SK-N-SH treated with all-trans-retinoic acid at 6 μM for 48 hours (cell line): ENCODE data around the gene COPS8.

Experiments
- ARNTL ChIP-seq: fragments of 450-650 bp; formaldehyde crosslinking; IDR thresholded peaks from 2 replicates; pipeline ENCODE4 v1.5.0; 2020; ENCODE audit warnings: low read depth, mild to moderate bottlenecking, moderate library complexity, borderline replicate concordance
- ESRRG ChIP-seq: fragments of 250-450 bp; sonication (Bioruptor Pico); IDR thresholded peaks from 2 replicates; pipeline ENCODE4 v1.6.1; 2021; ENCODE audit warnings: mild to moderate bottlenecking
- PPARA ChIP-seq: fragments of 250-450 bp; sonication (Bioruptor Pico); IDR thresholded peaks from 2 replicates; pipeline ENCODE4 v1.5.0; 2020; ENCODE audit warnings: mild to moderate bottlenecking, borderline replicate concordance
- RARB ChIP-seq: fragments of 250-450 bp; sonication (Bioruptor Pico); IDR thresholded peaks from 2 replicates; pipeline ENCODE4 v1.8.0; 2021; ENCODE audit warnings: mild to moderate bottlenecking, moderate library complexity
- SNAI2 ChIP-seq: fragments of 250-450 bp; sonication (Bioruptor Pico); IDR thresholded peaks from 2 replicates; pipeline ENCODE4 v1.5.0; 2020; ENCODE audit warnings: mild to moderate bottlenecking, moderate library complexity
- TCF4 ChIP-seq: fragments of 250-450 bp; sonication (Bioruptor Pico); IDR thresholded peaks from 2 replicates; pipeline ENCODE4 v1.8.0; 2021; ENCODE audit warnings: mild to moderate bottlenecking, moderate library complexity, borderline replicate concordance
- TOX ChIP-seq: fragments of 250-450 bp; sonication (Bioruptor Pico); IDR thresholded peaks from 2 replicates; pipeline ENCODE4 v1.8.0; 2021; ENCODE audit warnings: mild to moderate bottlenecking, moderate library complexity, borderline replicate concordance
- ZC3H10 ChIP-seq: fragments of 250-450 bp; sonication (Bioruptor Pico); IDR thresholded peaks from 2 replicates; pipeline ENCODE4 v1.5.1; 2021; ENCODE audit warnings: mild to moderate bottlenecking, moderate library complexity
- ZFP3 ChIP-seq: fragments of 250-450 bp; sonication (Bioruptor Pico); IDR thresholded peaks from 2 replicates; pipeline ENCODE4 v1.5.0; 2020; ENCODE audit warnings: mild to moderate bottlenecking, moderate library complexity
- ZFP30 ChIP-seq: fragments of 450-650 bp; formaldehyde crosslinking; IDR thresholded peaks from 2 replicates; pipeline ENCODE4 v1.5.0; 2022; ENCODE audit warnings: mild to moderate bottlenecking, moderate library complexity

GRCh38 chr2:237143118-237143517 is 57.4 kb downstream of the COPS8 start:
- TF ChIP-seq ZFP30 (CRISPR knock-in tag) = no peak
- no peak for TF ChIP-seq ESRRG
- TF ChIP-seq ZC3H10 (CRISPR knock-in tag) = no peak
- no peak for TF ChIP-seq ZFP3 (CRISPR knock-in tag)
- no peak for TF ChIP-seq SNAI2 (CRISPR knock-in tag)
- TF ChIP-seq ARNTL (CRISPR knock-in tag) = no peak
- no peak for TF ChIP-seq TCF4
- no peak for TF ChIP-seq TOX
- TF ChIP-seq PPARA (CRISPR knock-in tag) = no peak
- no peak for TF ChIP-seq RARB
